Measurements from ENCODE around the gene C16orf89.
A peak's percentile ranks its signal among the peaks of the same experiment; 100 is the strongest.

The C16orf89 gene

GRCh38 chr16:5042574-5043171 lies 23.1 kb downstream of the C16orf89 start:
- TF ChIP-seq CTCF (IDR thresholded peaks at IDR 0.05; ENCODE audit: control extremely low read depth, extremely low read depth, low read depth, missing control alignments), result no peak
- CTCF ChIA-PET, result interaction anchor here (1.1 to 3.1 kb wide), 4 partner anchors 9 to 50 kb away, joined by 3 to 8 read pairs (median 4); no protein-coding TSS in a partner anchor
- POLR2A ChIA-PET, result no interaction called here
- DNase-seq (ENCODE audit: extremely low spot score), result no peak

DNA sequence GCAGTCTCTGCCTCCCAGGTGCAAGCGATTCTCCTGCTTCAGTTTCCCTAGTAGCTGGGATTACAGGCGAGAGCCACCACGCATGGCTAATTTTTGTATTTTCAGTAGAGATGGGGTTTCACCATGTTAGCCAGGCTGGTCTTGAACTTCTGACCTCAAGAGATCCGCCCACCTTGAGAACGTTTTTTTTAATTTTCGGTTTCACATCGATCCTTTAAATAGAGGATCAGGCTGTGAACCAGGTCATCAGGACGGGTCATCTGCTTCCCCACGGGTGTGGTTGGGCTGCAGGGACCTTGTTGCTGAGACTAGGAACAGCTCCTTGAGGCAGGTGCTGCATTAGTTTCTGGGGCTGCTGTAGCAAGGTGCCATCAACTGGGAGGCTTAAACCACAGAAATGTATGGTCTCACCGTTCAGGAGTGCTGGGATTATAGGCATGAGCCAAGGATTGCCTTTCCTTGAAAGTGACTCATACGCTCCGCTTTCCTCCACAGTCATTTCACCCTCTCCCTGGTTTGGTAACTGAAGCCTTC lies 24.1 kb downstream of the C16orf89 start:
- peak; percentile 69 for DNase-seq (ENCODE audit: extremely low spot score)
- CTCF ChIA-PET, result interaction anchor here (3.1 kb wide), 1 partner anchor 13 kb away, joined by 8 read pairs; no protein-coding TSS in a partner anchor
- TF ChIP-seq CTCF (IDR thresholded peaks at IDR 0.05; ENCODE audit: control extremely low read depth, extremely low read depth, low read depth, missing control alignments), result no peak
- POLR2A ChIA-PET, result no interaction called here

DNA sequence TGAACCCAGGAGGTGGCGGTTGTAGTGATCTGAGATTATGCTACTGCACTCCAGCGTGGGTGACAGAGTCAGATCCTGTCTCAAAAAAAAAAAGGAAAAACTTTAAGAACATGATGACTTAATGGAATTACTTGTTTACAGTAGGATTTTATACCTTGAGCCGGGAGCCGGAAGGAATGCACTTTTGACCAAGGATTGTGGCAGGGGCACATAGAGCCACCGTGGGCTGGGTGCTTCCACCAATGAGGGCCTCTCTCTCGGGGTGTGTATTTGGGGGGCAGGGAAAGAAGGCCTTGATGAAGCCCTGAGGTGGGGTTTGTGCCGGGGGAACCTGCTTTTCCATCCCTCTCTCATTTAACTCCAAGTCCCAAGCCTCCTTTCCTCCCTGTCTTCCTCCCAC lies 25.3 kb downstream of the C16orf89 start:
- POLR2A ChIA-PET, result no interaction called here
- no peak for DNase-seq (ENCODE audit: extremely low spot score)
- CTCF ChIA-PET, result interaction anchor here (3.1 kb wide), 1 partner anchor 14 kb away, joined by 8 read pairs; no protein-coding TSS in a partner anchor
- no peak for TF ChIP-seq CTCF (IDR thresholded peaks at IDR 0.05; ENCODE audit: control extremely low read depth, extremely low read depth, low read depth, missing control alignments)

DNA sequence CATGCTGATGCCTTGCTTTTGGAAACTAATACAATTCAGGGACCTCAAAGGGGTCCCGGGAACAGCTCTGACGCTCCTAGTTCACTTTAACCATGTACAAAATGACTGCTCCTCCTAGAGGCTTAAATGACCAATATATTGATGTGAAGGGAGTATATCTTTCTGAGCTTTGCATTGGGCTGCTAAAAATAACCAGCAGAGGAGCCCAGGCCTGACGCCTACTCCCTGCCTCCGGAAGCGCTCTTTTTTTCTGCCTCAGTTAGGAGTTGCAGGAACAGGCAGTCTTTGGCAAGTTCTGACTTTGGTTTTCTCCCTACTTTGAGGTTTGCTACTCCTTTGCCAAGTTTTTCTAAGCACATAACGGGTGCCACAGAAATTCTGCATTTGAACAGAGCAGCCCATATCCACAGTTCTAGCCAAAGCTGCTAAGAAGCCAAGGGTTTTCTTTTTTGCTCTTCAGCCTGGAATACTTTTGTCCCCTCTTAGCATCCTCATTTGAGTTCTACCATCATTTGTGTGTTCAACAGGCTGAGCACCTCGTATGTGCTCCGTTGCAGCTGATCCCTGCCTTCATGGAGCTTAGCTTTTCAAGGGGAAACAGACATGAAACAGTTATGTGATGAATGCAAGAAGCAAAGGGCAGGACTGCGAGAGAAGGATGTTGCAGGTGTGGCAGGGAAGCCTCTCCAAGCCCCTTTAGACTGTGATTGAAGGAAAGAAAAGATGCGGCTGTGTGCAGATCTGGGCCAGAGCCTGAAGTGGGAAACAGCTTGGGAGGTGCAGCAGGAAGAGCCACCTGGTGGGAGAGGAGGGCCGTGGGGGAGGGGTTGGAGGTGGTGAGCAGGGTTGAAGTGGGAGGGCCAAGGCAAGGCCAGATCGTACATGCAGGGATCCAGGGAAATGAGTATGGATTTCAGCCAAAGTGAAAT lies 29.3 kb downstream of the C16orf89 start:
- no peak for DNase-seq (ENCODE audit: extremely low spot score)
- ChIA-PET POLR2A (interaction anchor here (0.5 kb wide), 1 partner anchor 572 kb away, joined by 5 read pairs; no protein-coding TSS in a partner anchor), CTCF (interaction anchor here (0.9 to 1.0 kb wide), 2 partner anchors 20 to 31 kb away, joined by 3 to 4 read pairs; no protein-coding TSS in a partner anchor)
- no peak for TF ChIP-seq CTCF (IDR thresholded peaks at IDR 0.05; ENCODE audit: control extremely low read depth, extremely low read depth, low read depth, missing control alignments)

DNA sequence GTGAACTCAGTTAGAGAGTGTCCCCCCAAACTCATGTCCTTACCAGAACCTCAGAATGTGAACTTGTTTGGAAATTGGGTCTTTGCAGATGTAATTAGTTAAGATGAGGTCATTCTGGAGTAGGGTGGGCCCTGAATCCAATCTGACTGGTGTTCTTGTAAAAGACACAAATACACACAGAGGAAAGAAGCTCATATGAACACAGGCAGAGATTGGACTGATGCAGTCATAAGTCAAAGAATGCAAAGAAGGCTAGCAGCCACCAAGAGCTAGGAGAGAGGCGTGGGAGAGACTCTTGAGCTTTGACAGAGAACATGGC lies 29.9 kb downstream of the C16orf89 start:
- CTCF ChIA-PET, result interaction anchor here (0.9 kb wide), 1 partner anchor 31 kb away, joined by 3 read pairs; no protein-coding TSS in a partner anchor
- DNase-seq (ENCODE audit: extremely low spot score), result no peak
- TF ChIP-seq CTCF (IDR thresholded peaks at IDR 0.05; ENCODE audit: control extremely low read depth, extremely low read depth, low read depth, missing control alignments), result no peak
- POLR2A ChIA-PET, result no interaction called here

DNA sequence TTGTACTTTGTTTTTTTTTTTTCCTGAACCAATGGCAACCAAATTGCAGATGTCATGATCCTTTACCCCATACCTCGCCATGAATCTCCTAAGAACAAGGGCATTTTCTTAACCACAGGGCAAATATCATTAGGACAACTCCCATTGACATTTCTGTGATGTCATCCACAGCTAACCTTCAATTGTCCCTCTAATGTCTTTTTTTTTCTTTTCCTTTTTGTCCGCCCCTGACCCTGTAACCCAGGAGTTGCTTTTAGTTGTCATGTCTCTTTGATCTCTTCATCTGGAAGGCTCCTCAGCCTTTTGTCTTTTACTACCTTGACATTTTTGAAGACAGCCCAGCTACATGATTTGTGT lies 31.6 kb downstream of the C16orf89 start:
- ChIA-PET CTCF (interaction anchor here (0.9 to 1.3 kb wide), 3 partner anchors 22 to 58 kb away, joined by 3 to 4 read pairs (median 3); no protein-coding TSS in a partner anchor), POLR2A (interaction anchor here (1.2 kb wide), 1 partner anchor 266 kb away, joined by 5 read pairs; no protein-coding TSS in a partner anchor)
- no peak for TF ChIP-seq CTCF (IDR thresholded peaks at IDR 0.05; ENCODE audit: control extremely low read depth, extremely low read depth, low read depth, missing control alignments)
- DNase-seq (ENCODE audit: extremely low spot score), result no peak
